Measurements from ENCODE around the gene HDAC9. TPM values are rescaled to one million over a fixed set of nuclear protein-coding genes. Genes with fewer than 3 reads are reported as not detected.

The HDAC9 gene
- polyA plus RNA-seq, 3 donors = 41.7 to 51.2 (median 44.2) TPM

GRCh38 chr7:18902892-18903291 lies 407.3 kb downstream of the HDAC9 start:
- Mint-ChIP-seq H3K36me3 (no peaks in the 10 kb centered on the region), H3K4me3 (no peak overlapping the region), H3K27me3 (ENCODE audit: low read depth in 3 of 3) (peaks cover 0 to 1% (median 0%) of the 10 kb centered on the region in 3 donors), H3K27ac (no peak overlapping the region), H3K4me1 (no peaks in the 10 kb centered on the region), H3K9me3 (peaks cover 3 to 13% (median 7%) of the 10 kb centered on the region in 7 donors)
- Histone ChIP-seq H3K4me1 (ENCODE audit: control insufficient read depth in 1 of 2, insufficient read depth in 2 of 2, low read length in 2 of 2) (no peaks in the 10 kb centered on the region), H3K4me2 (replicated peaks; ENCODE audit: extremely low read depth, low read length, poor library complexity, severe bottlenecking) (no peak overlapping the region), H3K27me3 (ENCODE audit: control insufficient read depth in 2 of 2, insufficient read depth in 2 of 2, low read length in 2 of 2) (no peaks in the 10 kb centered on the region), H3K36me3 (replicated peaks in 1 of 2; ENCODE audit: control insufficient read depth in 1 of 2, insufficient read depth in 2 of 2, low read length in 2 of 2) (no peaks in the 10 kb centered on the region), H2AFZ (ENCODE audit: insufficient read depth, low read depth, low read length, poor library complexity, severe bottlenecking) (no peak overlapping the region), H3K9ac (ENCODE audit: insufficient read depth, low read length, poor library complexity, severe bottlenecking) (no peak overlapping the region), H3K27ac (ENCODE audit: low read depth in 1 of 2, low read length in 2 of 2) (no peak overlapping the region), H3K9me3 (replicated peaks in 1 of 2; ENCODE audit: control insufficient read depth in 1 of 2, insufficient read depth in 1 of 2, low read length in 2 of 2) (peaks cover 4 to 7% of the 10 kb centered on the region in 2 donors), H3K79me2 (ENCODE audit: insufficient read depth, low read length) (no peaks in the 10 kb centered on the region), H3K4me3 (replicated peaks in 1 of 3; ENCODE audit: low read depth in 2 of 3, low read length in 3 of 3) (no peak overlapping the region), H4K20me1 (ENCODE audit: insufficient read depth, low read length) (no peaks in the 10 kb centered on the region)
- DNase-seq = no peak
- intact Hi-C loops (cut with micrococcal nuclease) = no loop called here
- TF ChIP-seq CTCF (IDR thresholded peaks at IDR 0.05) = no peak

DNA sequence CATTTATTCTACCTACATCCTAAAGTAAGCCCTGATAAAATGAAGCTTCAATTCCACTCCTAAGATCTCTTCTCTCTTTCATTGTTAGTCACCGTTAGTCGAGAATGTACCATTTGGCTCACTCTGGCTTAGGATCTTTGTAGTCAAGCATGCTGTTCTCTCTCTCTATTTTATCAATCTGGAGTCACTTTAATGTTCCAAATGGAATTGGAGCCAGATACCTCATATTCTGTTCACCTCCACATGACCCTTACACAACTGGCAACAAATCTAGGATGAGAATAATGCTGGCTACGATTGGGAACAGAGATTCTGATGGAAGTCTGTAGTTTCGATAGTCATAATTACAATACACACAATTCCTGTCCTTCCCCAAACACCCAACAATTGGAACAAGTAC lies 408.1 kb downstream of the HDAC9 start:
- WGBS (ENCODE audit: insufficient coverage) = 86% methylated on average over 2 of the region's 4 CpGs
- Histone ChIP-seq H3K79me2 (ENCODE audit: insufficient read depth, low read length) (no peaks in the 10 kb centered on the region), H3K27ac (ENCODE audit: low read depth in 1 of 2, low read length in 2 of 2) (no peak overlapping the region), H3K36me3 (replicated peaks in 1 of 2; ENCODE audit: control insufficient read depth in 1 of 2, insufficient read depth in 2 of 2, low read length in 2 of 2) (no peaks in the 10 kb centered on the region), H3K27me3 (ENCODE audit: control insufficient read depth in 2 of 2, insufficient read depth in 2 of 2, low read length in 2 of 2) (no peaks in the 10 kb centered on the region), H3K4me2 (replicated peaks; ENCODE audit: extremely low read depth, low read length, poor library complexity, severe bottlenecking) (no peak overlapping the region), H3K4me3 (replicated peaks in 1 of 3; ENCODE audit: low read depth in 2 of 3, low read length in 3 of 3) (no peak overlapping the region), H3K4me1 (ENCODE audit: control insufficient read depth in 1 of 2, insufficient read depth in 2 of 2, low read length in 2 of 2) (no peaks in the 10 kb centered on the region), H3K9me3 (replicated peaks in 1 of 2; ENCODE audit: control insufficient read depth in 1 of 2, insufficient read depth in 1 of 2, low read length in 2 of 2) (peaks cover 4 to 7% of the 10 kb centered on the region in 2 donors), H3K9ac (ENCODE audit: insufficient read depth, low read length, poor library complexity, severe bottlenecking) (no peak overlapping the region), H2AFZ (ENCODE audit: insufficient read depth, low read depth, low read length, poor library complexity, severe bottlenecking) (no peak overlapping the region), H4K20me1 (ENCODE audit: insufficient read depth, low read length) (no peaks in the 10 kb centered on the region)
- no peak for TF ChIP-seq CTCF (IDR thresholded peaks at IDR 0.05)
- H3K9me3 Mint-ChIP-seq = peaks cover 3 to 13% (median 7%) of the 10 kb centered on the region in 7 donors
- H3K27me3 Mint-ChIP-seq (ENCODE audit: low read depth in 3 of 3) = peaks cover 0 to 1% (median 0%) of the 10 kb centered on the region in 3 donors
- H3K27ac Mint-ChIP-seq = no peak overlapping the region
- H3K4me3 Mint-ChIP-seq = no peak overlapping the region
- no peak for DNase-seq
- intact Hi-C loops (cut with micrococcal nuclease) = no loop called here
- no peaks in the 10 kb centered on the region for H3K36me3 Mint-ChIP-seq
- no peaks in the 10 kb centered on the region for H3K4me1 Mint-ChIP-seq
